ENCODE results near the gene LRFN2.

The LRFN2 gene

DNA sequence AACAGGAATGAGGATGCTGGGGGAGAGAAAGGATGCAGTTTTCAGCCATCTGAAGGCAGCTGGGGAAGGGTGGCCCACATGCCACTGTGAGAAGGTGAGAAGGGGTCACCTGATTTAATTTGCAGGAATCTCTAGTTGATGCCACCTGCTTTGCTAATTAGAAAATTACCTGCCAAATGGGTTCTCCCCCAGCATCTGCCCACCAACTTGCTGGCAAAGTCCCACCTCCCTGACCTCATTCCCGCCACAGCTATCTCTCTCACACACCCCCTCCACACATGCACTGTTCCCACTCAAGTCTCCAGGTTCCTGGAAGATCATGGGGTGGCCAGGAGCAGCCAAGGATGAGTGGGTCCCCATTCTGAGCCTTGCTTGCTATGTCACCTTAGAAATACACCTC is 70.7 kb downstream of the LRFN2 start:
- no peak for DNase-seq (ENCODE audit: low spot score)

DNA sequence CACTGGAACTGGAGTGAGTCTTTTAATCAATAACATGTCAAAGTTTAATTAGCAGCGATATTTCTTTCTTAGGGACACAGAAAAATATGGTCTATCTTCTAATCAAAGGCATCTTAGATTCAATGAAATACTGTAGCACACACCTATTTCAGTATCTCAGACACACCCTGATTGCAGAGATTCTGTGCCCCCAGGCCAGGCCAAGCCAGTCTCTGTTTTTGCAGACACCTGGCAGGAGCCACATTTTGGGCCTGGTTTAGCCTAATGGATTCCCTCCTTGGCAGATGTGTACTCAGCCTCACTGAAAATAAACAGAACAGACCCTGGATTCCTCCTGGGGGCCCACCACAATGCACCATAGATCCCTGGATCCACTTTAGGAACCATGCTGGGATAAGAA is 74.8 kb downstream of the LRFN2 start:
- DNase-seq (ENCODE audit: low spot score) = no peak

DNA sequence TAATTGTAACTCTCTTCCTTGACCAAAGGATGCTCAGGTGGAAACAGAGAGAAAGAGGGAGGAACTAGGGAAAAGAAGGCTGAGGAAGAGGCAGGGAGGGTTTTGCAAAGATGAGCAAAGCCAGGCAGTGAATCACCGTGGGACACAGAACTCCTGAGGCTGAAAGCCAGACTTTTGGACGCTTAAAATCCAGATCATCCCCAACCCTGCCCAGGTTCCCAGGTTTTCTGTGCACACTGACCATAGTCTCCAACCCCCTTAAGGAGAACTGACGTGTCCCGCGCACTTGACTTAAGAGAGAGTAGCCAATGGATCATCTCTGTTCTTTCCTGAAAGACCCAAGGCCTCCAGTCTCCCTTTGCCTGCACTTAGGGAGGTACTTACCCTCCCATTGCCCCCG is 75.3 kb downstream of the LRFN2 start:
- no peak for DNase-seq (ENCODE audit: low spot score)

DNA sequence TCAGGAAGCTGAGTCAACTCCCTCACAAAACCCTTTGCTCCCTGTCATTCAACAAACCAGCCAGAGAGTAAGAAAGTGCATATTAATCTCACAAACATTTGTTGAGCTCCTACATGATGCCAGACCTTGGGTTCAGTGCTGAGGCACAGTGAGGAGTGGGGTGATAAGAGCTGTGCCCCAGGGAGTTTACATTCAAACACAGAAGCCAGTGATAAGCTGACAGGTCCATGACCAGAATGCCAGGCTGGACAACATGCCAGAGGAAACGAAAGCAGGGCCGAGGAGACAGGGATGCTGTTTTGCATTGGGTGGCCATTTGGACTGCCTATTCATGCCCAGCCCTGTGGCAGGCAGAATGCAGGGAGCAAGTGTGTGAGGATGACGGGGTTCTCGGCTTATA is 76.7 kb downstream of the LRFN2 start:
- no peak for DNase-seq (ENCODE audit: low spot score)

DNA sequence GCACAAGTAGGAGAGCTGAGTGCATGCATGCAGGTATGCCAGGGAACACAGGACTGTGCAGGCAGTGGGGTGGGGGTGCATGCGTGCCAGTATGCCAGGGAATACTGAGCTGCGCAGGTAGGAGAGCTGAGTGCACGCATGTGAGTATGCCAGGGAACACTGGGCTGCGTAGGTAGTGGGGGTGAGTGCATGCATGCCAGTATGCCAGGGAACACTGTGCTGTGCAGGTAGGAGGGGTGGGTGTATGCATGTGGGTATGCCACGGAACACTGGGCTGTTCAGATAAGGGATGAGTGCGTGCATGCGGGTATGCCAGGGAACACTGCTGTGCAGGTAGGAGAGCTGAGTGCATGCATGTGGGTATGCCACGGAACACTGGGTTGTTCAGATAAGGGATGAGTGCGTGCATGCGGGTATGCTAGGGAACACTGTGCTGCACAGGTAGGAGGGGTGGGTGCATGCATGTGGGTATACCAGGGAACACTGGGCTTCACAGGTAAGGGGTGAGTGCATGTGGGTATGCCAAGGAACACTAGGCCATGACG is 77.4 kb downstream of the LRFN2 start:
- DNase-seq (ENCODE audit: low spot score) = no peak

DNA sequence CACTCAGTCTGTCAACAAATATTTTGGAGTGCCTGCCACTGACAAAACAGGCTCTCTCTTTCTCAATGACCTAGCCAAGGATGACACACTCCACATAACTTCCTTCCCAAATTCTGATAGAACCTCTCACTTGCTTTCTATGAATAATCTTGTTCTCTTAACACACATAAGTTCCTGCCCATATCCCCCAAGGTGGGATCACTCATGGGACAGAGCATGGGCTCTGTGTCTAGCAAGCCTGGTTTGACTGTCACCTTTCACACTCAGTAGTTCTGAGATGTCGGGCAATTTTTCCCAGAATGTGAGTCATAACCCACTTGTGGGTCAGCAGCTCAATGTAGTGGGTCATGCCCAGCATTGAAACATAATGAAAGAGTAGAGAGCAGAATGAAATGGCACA is 78.1 kb downstream of the LRFN2 start:
- DNase-seq (ENCODE audit: low spot score) = no peak

DNA sequence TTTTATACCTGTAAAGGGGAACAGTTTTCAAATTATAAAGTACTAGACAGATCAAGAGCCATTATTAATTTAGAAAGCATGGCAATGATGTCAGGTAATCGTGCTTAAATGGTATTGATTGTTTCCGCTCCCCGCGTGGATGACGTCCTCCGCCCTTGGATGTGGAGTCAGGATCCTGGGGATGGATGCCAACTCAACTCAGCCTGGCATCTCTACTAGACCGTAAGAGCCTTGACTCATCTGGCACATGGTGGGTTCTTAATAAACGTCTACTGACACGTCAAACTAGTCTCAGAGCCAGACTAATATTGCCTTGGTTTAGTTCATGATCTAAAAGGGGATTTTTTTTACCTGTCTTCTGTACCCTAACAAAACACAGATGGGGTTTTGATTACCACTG is 80.2 kb downstream of the LRFN2 start:
- DNase-seq (ENCODE audit: low spot score) = no peak

DNA sequence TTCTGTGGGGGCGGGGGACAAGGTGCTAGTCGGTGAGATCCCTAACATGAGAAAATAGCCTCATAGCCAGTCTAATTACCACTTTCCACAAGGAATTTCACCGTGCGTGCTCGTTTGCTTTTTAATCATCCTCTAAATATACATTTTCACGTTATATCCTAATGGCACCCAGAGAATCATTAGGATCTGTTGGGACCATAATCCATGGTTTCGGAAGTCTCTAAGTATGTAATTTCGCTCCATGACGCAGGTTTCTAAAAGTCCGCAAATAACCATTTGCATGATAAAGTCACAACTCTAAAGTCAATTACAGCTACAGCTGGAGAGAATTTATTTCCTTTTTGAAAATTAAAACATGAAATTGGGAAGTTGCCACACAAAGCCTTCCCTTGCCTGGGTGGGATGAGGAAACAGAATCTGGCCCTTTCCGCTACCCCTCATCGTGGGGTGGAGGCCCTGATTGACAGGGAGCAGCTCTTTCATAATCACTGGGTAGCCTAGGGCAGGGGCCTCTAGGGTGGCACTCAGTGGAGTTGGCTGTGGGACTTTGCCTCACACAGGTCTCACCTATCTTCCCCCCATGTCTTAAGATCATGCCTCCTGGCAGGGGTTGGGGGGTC is 81.9 kb downstream of the LRFN2 start:
- no peak for DNase-seq (ENCODE audit: low spot score)

DNA sequence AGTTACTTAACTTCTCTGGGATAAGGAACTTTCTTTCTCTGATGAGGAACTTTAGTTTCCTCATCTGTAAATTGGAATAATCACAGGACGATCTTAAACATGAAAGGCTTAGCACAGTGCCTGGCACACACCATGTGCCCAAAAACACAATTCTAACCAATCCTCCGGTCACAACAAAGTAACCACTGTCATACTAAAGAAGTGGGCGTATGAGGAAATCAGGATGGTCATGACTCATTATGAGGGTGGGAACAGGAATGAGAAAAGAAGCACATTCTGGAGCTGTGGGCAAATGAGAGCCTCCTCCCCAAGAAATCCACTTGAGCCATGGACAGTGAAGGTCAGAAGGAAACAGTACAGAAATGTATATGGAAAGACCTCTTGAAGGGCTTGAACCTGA is 82.9 kb downstream of the LRFN2 start:
- DNase-seq (ENCODE audit: low spot score) = no peak

DNA sequence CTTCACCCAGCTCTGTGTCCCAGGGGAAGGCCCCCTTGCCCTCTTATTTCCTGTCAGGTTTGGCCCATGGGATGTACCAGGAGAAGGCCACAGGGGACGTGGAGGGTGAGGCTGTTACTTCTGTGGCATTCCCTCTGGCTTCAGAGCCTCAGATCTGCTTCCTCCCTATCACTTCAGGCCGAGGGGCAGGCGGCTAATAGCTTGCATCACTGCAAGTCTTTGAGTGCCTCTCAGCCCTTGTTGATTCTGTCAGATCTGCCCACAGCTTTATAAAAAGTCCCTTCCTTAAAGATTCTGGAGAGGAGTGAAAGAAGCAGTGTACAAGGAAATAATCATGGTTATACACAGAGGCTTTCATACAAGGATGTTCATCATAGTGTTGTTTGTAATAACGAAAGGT is 86.9 kb downstream of the LRFN2 start:
- DNase-seq (ENCODE audit: low spot score) = no peak

DNA sequence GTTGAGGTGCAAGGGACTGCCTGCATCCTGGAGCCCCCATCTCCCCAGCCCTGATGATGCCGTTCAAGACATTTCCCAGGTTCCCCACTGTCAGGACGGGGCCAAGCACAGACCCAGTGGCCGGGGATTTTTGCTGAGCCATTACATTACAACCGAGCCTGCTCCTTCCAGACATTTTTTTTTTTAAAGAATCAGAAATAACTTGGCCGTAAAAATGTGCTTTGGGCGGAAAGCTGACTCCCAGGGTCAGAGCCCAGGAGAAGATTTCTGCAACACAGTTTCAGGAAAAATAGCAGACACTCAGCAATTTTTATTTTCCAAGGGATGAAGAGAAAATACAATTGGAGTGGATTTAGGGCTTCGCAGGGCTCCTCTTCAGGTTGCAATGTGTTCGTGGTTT is 87.9 kb downstream of the LRFN2 start:
- no peak for DNase-seq (ENCODE audit: low spot score)

DNA sequence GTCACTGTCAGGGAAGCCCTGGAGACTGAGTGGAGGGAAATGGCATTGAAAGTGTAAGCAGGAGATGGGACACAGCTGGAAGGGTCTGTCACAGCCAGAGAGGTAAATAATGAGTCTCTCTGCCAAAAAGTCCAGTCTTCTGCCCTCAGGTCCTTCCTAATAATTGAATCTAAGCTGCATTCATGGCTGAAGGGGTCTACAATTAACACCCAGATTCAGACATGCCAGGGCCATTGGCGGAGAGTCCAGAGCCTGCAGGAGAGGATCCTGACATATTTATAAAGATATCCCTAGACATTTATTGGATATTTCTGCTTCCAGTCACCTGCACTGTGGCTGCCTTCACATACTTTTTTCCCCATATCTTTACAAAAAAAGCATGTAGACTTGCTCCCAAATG is 89.0 kb downstream of the LRFN2 start:
- DNase-seq (ENCODE audit: low spot score) = no peak

DNA sequence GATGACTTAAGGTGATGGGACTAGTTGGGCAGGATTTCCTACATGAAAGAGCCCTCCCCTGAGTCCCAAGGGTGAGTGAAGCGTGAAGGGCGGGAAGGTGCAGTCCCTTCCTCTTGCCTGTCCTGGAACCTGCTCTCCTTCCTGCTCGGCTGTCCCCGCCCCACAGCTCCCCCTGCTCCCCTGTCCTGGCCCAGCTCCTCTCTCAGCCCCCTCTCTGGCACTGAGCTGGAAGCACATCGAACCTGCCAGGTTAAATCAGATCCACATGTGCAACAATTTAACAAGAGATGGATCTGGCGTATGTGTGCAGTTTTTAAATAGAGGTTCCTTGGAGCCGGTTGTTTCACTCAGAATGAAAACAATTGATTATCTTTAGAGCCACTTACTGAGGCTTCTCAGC is 95.0 kb downstream of the LRFN2 start:
- no peak for DNase-seq (ENCODE audit: low spot score)

DNA sequence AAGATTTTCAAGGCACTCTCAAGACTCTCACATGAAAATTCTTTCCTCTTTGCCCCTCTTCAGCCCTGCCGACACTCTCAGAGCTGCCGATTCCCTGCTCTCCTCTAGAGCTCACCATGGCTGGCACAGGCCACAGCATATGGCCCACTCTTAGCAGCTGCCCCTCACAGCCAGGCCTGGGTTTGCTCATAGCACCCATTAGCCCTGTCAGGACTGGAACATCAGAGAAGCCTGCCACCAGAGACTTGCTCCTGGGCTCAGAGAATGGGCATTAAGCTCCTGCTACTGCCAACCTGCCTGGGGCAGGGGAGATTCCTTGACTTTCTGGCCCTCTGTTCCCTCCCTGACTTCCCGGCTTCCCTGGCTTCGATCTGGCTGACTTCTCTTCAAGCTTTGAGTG is 96.7 kb downstream of the LRFN2 start:
- DNase-seq (ENCODE audit: low spot score) = no peak

DNA sequence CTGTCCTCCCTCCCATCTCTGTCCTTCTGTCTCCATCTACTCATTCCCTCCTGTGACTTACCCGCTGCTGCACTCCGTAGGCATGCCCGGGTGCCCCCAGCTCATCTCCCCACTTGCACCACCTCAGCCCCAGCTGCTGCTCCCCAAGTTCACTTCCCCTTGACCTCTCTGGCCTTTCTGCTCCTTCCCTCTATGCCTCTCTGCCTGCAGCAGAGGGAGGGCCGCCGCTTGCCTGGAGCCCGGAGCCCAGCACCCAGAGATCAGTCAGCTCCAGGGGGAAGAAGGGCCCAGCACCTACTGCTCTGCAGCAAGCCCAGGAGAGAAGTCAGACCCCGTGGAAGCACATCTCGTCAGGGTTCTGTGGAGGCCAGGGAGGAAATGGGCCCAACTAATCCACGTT is 97.4 kb downstream of the LRFN2 start:
- no peak for DNase-seq (ENCODE audit: low spot score)

DNA sequence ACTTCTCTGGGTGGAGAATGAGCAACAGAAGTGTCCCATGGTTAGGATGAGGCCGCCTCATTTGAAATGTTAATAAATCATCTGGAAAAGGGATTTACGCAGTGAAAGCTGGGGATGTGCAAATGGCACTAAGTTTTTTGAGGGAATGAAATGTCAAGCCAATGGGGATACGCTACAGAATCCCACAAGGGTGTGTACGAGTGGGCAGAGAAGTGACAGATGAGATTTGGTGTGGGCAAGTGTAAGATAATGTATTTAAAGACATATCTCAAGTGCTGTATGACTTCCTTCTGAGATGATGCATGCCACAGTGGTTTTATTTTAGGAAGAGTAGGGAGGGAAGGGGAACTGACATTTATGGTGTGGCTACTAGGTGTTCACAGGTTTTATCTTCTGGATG is 100.6 kb downstream of the LRFN2 start:
- no peak for DNase-seq (ENCODE audit: low spot score)

DNA sequence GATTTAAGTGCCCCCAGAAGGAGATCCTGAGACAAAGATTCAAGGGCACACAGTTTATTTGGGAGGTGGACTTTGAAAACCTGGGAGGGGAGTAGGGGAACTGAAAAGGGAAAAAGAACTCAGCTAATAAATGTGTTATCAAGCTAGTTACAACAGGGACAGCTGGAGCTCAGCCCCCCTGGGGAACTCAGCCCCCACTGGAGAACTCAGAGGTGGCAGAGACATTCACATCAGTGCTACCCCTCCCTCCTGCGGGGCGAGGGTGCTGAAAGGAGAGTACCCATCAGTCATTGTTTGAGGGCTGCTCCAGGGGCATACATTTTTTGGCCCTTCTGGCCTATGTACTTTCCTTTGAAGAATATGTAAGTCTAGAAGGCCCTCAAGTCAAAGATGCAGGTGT is 101.4 kb downstream of the LRFN2 start:
- DNase-seq (ENCODE audit: low spot score) = no peak

DNA sequence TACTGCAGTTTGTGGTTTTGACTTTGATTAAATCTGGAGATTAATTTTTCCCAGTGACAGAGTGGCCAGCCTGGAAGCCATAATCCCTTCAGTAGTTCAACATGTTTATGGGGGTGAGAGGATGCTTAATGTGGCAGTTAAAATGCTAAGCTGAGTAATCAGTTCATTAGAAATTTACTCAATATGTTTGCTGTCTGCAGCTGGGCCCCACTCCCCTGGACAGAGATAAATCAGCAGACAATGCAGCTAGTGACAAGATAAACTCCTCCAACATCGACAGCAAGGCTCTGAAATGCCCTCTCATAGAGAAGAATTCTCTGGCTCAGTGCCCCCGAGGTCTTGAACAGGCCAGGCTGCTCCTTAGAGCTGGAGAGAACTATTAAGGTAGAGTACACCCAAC is 101.9 kb downstream of the LRFN2 start:
- no peak for DNase-seq (ENCODE audit: low spot score)

DNA sequence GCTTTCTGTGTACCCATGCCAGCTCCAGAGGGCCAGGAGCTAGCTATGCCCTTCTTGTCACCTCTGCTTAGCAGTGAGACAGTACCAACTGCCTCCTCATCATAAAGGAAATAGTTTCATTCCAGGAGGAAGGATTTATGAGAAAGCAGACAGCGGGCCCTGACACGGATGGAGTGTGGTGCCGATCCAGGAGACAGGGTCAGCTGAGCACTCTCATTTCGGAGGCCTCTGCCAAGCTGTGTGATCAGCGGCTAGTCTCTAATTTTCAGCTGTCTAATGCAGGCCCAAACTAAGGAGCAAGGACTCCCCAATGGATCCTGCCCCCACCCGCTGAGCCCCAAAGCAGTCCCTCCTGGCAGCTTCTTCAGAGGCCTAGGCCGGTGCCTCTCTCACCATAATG is 103.1 kb downstream of the LRFN2 start:
- no peak for DNase-seq (ENCODE audit: low spot score)

DNA sequence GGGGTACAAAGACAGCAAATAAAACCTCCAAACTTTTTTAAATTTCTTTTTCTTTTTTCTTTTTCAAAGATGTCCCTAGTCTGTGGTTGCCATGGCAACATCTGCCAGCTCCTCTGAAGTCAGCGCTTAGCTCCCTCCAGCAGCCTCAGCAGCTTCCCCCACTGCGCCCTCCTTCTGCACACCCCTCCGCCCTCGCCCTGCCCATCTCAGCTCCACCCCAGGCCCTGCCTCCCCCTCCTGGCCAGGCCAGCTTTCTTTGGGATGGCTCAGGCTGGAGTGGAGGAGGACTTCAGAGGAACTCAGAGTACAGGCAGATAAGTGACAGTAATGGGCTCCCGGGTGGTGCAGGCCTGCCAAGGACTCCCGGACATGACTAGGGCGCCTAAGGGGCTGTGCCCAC is 104.6 kb downstream of the LRFN2 start:
- no peak for DNase-seq (ENCODE audit: low spot score)

DNA sequence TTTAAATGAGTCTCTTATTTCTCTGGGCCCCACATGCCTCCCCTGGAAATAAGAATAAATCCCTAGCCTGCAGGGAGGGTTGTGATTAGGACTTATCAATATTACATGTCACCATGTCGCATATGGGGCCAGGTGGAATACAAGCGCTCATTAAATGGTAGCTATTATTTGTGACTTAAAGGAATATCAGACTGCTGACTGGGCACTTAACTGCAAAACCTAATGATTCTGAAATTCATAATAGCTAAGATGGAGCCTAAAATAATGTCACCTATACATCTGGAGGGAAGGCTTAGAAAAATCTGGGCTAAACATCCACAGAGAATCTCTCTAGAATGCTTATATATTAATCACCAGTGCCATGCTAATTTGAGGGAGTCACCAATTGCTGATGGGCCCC is 106.5 kb downstream of the LRFN2 start:
- no peak for DNase-seq (ENCODE audit: low spot score)

DNA sequence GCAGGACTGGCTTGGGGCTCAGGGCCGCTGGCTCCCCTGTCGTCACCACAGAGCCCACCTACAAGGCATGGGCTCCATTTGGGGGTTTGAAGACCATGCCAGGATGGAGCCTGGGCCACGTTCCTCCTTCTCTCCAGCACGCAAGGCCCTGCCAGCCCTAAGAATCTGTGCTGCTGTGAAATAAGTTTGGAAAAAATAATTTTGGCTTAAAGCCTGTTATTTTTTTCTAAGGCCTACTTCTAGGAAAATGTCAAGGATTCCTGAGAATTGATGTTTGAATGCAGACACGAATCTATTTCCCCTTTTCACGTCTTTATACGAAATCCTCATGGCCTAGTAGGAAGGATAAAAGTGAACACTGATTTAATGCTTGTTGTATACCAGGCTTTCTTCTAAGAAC is 107.5 kb downstream of the LRFN2 start:
- no peak for DNase-seq (ENCODE audit: low spot score)

DNA sequence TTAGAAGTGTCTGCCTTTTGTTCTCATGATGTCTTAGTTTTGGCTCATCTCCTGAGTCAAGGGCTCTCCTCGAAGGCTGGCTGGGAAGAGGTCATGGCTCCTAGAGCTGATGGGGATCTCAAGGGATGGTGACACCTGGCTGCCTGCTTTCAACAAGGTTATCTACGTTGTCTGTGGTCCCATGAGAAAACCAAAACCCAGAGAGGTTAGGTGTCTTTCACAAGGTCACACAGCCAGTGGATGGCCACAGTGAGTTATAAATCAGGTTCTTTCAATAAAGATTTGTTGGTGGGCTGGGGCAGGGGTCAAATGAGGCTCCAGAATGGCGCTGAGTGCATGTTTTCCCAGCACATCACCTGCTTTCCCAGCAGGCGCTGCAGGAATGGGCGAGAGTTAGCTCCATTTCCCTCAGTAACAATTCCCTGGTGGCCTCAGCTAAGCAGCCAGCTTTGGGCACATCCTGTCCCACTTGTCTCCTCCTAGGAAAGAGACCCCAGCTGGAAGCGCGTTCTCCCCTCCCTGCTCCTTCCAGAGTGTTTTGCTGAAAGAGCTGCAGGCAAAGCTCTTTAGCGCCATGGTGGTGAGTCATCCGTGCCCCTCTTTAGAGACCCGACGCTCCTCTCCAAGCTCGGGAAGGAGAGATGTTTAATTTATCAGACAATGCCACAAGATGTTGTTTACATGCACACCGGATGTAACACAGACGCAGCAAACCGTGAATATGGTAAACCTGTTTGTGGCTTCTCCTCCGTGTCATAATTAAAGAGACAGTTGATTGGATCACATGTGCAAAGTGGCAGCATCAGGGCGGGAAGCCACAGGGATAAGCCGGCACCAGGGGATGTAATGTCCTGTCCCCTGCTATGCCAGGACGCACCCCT is 109.7 kb downstream of the LRFN2 start:
- no peak for DNase-seq (ENCODE audit: low spot score)

DNA sequence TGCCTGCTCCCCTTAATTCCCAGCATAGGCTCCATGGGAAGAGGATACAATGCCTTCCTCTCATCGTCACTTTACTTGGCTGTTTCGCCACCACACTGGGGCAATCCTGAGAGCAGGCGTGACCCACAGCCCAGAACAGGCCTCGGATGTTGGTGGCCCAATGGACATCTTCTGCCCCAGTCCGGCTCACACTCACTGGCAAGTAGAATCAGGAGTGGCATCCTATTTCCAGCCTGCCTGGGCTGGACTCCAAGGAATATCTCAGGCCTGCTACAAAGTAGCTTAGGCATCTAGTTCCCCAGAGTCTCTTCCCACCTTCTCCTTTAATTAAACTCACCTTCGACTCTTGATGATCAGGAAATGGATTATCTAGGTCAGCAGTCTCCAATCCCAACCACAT is 110.5 kb downstream of the LRFN2 start:
- no peak for DNase-seq (ENCODE audit: low spot score)

All from HuH-7 (cell line).